GM12878 (cell line): ENCODE measurements around the gene INHBC. TPM values are rescaled to one million over a fixed set of nuclear protein-coding genes. Genes with fewer than 3 reads are reported as not detected.
A peak's percentile ranks its signal among the peaks of the same experiment; 100 is the strongest.

Source experiments
- ASH2L ChIP-seq: fragments of 300-600, 200-600 bp; sonication (generic); IDR thresholded peaks from 2 replicates; pipeline ENCODE4 v1.6.1; 2017; ENCODE audit warnings: low read depth, mild to moderate bottlenecking, borderline replicate concordance
- BACH1 ChIP-seq: fragments of 450-650 bp; IDR thresholded peaks from 2 replicates; pipeline ENCODE4 v1.6.1; 2017; ENCODE audit warnings: mild to moderate bottlenecking, borderline replicate concordance
- DPF2 ChIP-seq: fragments of 450-650 bp; IDR thresholded peaks from 2 replicates; pipeline ENCODE4 v1.6.1; 2017; ENCODE audit warnings: mild to moderate bottlenecking
- EED ChIP-seq: sonication (generic); IDR thresholded peaks from 2 replicates; pipeline ENCODE4 v1.6.1; 2016; ENCODE audit warnings: antibody characterized with exemption, low read depth
- EP300 ChIP-seq, 2 experiments: fragments of 150-350 bp in 1 of 2; IDR thresholded peaks; 2 replicates each; pipeline ENCODE4 v1.6.1; 2011 to 2012; ENCODE audit warnings: low read depth in 2 of 2, low read length in 2 of 2, borderline replicate concordance in 1 of 2, improper control_type of control experiment in 1 of 2, inconsistent platforms in 1 of 2; ENCODE audit not compliant: control insufficient read depth in 1 of 2
- NR2C2 ChIP-seq: IDR thresholded peaks from 2 replicates; pipeline ENCODE4 v1.6.1; 2011; ENCODE audit warnings: borderline replicate concordance, low read depth; ENCODE audit not compliant: control insufficient read depth, insufficient read length
- PAX5 ChIP-seq: IDR thresholded peaks from 2 replicates; pipeline ENCODE4 v1.6.1; 2011; ENCODE audit warnings: low read depth, low read length, borderline replicate concordance
- SIN3A ChIP-seq: IDR thresholded peaks from 2 replicates; pipeline ENCODE4 v1.6.1; 2012; ENCODE audit warnings: low read depth, low read length, improper control_type of control experiment
- SUPT20H ChIP-seq: IDR thresholded peaks from 2 replicates; pipeline ENCODE4 v1.6.1; 2011; ENCODE audit warnings: low read depth, mild to moderate bottlenecking, low read length, moderate library complexity, borderline replicate concordance; ENCODE audit not compliant: control insufficient read depth
- TCF3 ChIP-seq: IDR thresholded peaks from 2 replicates; pipeline ENCODE4 v1.6.1; 2012; ENCODE audit warnings: low read depth, mild to moderate bottlenecking, low read length, borderline replicate concordance; ENCODE audit not compliant: insufficient read depth
- YY1 ChIP-seq: IDR thresholded peaks from 2 replicates; pipeline ENCODE4 v1.6.1; 2011; ENCODE audit warnings: low read depth, mild to moderate bottlenecking, low read length
- ZNF24 ChIP-seq: fragments of 450-650 bp; IDR thresholded peaks from 2 replicates; pipeline ENCODE4 v1.6.1; 2017; ENCODE audit warnings: antibody characterized with exemption, mild to moderate bottlenecking
- polyA plus RNA-seq, 11 experiments: library from polyadenylated mRNA; depleted of rRNA in 4 of 11; unstranded in 6 of 11; stranded (reverse) in 5 of 11; fragments of >200 nt; fragmentation: Nextera tagmentation in 4 of 11; fragmentation: Illumina TruSeq in 1 of 11; extraction: Ambion mirVana in 4 of 11; extraction: Trizol in 1 of 11; gene quantifications; 1 replicate in 1 of 11; 2 replicates in 10 of 11; pipeline versions ENCODE4 v1.2.1 to v1.2.3, GENCODE V29; 2011 to 2016; ENCODE audit warnings: inconsistent platforms in 2 of 11, missing spikeins in 2 of 11, low read depth in 1 of 11
- total RNA-seq, 4 experiments: library from RNA; depleted of rRNA in 3 of 4; stranded (reverse); fragments of >200 nt in 3 of 4; fragmentation: Illumina TruSeq in 1 of 4; extraction: Trizol in 1 of 4; gene quantifications; 2 replicates each; pipeline versions ENCODE4 v1.2.1 to v1.2.3, GENCODE V29; 2013 to 2021
- TF ChIP-seq, protein P1 (sequence below): fragments of 450-650 bp; IDR thresholded peaks from 2 replicates; pipeline ENCODE4 v1.6.1; 2017; ENCODE audit warnings: mild to moderate bottlenecking, low read depth, inconsistent platforms; ENCODE audit not compliant: poor library complexity, severe bottlenecking
- TF ChIP-seq, protein P2 (sequence below): fragments of 450-650 bp; IDR thresholded peaks from 2 replicates; pipeline ENCODE4 v1.6.1; 2018; ENCODE audit warnings: borderline replicate concordance, mild to moderate bottlenecking; ENCODE audit not compliant: partially characterized antibody
- TF ChIP-seq, protein P3 (sequence below): fragments of 450-650 bp; IDR thresholded peaks from 2 replicates; pipeline ENCODE4 v1.6.1; 2017; ENCODE audit warnings: mild to moderate bottlenecking, moderate library complexity
- TF ChIP-seq, protein P4 (sequence below): fragments of 150-350 bp; IDR thresholded peaks from 2 replicates; pipeline ENCODE4 v1.6.1; 2016; ENCODE audit warnings: low read depth, low read length

The INHBC gene
- total and polyA plus RNA-seq, 10 of the 15 experiments (the other 5 are each of a cell fraction or from before 2014, with no cell fraction given) = 0.04 to 0.22 (median 0.13) TPM; not detected in 5

DNA sequence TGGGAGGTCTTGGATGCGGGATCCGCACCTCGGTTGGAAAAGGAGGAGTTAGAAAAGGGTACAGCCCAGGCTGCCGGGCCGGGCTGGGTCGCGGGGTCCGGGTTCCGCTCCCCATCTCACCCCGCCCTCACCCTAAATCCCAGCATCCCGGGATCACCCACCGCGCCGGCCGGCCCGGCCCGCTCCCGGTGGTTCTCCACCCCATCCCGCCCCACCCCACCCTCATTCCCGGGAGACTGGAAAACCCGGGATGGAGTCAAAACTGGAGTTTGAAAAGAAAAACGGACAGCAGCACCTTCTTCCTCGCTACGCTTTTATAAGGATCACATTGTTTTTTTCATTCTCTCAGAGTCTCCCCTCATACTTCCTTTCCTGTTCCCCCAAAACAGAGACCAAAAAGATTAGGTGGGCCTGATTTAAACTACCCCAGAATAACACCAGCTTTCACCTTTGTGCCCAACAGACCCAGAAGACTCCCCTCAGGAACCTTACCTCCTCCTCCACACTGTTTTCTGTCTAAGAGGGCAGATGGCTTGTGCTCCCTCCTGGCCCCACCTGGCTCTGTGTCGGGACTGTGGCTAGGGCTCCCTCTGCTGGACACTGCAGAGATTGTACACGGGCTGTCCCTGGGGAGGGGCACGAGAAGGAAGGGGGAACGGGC is 27.8 kb downstream of the INHBC start (continued):
- TF ChIP-seq, protein P1, sequence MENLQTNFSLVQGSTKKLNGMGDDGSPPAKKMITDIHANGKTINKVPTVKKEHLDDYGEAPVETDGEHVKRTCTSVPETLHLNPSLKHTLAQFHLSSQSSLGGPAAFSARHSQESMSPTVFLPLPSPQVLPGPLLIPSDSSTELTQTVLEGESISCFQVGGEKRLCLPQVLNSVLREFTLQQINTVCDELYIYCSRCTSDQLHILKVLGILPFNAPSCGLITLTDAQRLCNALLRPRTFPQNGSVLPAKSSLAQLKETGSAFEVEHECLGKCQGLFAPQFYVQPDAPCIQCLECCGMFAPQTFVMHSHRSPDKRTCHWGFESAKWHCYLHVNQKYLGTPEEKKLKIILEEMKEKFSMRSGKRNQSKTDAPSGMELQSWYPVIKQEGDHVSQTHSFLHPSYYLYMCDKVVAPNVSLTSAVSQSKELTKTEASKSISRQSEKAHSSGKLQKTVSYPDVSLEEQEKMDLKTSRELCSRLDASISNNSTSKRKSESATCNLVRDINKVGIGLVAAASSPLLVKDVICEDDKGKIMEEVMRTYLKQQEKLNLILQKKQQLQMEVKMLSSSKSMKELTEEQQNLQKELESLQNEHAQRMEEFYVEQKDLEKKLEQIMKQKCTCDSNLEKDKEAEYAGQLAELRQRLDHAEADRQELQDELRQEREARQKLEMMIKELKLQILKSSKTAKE = peak; percentile 65
- TF ChIP-seq ASH2L (no peak), PAX5 (no peak), EP300 (IDR thresholded peaks at IDR 0.05; ENCODE audit: borderline replicate concordance in 1 of 2, control insufficient read depth in 1 of 2, low read depth in 2 of 2, low read length in 2 of 2) (no peak), ZNF24 (0 out of 2 replicates have a peak, but pooled peaks have one; percentile 8), EED (peak; percentile 12; the same call in 1 of the 2 replicates), BACH1 (peak; percentile 50; the same call in 1 of the 2 replicates), SIN3A (no peak), DPF2 (peak; percentile 14; the same call in 1 of the 2 replicates), SUPT20H (no peak), YY1 (0 out of 2 replicates have a peak, but pooled peaks have one; percentile 49), NR2C2 (no peak), TCF3 (peak; percentile 89)
- TF ChIP-seq, protein P2, sequence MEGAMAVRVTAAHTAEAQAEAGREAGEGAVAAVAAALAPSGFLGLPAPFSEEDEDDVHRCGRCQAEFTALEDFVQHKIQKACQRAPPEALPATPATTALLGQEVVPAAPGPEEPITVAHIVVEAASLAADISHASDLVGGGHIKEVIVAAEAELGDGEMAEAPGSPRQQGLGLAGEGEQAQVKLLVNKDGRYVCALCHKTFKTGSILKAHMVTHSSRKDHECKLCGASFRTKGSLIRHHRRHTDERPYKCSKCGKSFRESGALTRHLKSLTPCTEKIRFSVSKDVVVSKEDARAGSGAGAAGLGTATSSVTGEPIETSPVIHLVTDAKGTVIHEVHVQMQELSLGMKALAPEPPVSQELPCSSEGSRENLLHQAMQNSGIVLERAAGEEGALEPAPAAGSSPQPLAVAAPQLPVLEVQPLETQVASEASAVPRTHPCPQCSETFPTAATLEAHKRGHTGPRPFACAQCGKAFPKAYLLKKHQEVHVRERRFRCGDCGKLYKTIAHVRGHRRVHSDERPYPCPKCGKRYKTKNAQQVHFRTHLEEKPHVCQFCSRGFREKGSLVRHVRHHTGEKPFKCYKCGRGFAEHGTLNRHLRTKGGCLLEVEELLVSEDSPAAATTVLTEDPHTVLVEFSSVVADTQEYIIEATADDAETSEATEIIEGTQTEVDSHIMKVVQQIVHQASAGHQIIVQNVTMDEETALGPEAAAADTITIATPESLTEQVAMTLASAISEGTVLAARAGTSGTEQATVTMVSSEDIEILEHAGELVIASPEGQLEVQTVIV = no peak
- TF ChIP-seq, protein P3, sequence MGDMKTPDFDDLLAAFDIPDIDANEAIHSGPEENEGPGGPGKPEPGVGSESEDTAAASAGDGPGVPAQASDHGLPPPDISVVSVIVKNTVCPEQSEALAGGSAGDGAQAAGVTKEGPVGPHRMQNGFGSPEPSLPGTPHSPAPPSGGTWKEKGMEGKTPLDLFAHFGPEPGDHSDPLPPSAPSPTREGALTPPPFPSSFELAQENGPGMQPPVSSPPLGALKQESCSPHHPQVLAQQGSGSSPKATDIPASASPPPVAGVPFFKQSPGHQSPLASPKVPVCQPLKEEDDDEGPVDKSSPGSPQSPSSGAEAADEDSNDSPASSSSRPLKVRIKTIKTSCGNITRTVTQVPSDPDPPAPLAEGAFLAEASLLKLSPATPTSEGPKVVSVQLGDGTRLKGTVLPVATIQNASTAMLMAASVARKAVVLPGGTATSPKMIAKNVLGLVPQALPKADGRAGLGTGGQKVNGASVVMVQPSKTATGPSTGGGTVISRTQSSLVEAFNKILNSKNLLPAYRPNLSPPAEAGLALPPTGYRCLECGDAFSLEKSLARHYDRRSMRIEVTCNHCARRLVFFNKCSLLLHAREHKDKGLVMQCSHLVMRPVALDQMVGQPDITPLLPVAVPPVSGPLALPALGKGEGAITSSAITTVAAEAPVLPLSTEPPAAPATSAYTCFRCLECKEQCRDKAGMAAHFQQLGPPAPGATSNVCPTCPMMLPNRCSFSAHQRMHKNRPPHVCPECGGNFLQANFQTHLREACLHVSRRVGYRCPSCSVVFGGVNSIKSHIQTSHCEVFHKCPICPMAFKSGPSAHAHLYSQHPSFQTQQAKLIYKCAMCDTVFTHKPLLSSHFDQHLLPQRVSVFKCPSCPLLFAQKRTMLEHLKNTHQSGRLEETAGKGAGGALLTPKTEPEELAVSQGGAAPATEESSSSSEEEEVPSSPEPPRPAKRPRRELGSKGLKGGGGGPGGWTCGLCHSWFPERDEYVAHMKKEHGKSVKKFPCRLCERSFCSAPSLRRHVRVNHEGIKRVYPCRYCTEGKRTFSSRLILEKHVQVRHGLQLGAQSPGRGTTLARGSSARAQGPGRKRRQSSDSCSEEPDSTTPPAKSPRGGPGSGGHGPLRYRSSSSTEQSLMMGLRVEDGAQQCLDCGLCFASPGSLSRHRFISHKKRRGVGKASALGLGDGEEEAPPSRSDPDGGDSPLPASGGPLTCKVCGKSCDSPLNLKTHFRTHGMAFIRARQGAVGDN = no peak
- TF ChIP-seq, protein P4, sequence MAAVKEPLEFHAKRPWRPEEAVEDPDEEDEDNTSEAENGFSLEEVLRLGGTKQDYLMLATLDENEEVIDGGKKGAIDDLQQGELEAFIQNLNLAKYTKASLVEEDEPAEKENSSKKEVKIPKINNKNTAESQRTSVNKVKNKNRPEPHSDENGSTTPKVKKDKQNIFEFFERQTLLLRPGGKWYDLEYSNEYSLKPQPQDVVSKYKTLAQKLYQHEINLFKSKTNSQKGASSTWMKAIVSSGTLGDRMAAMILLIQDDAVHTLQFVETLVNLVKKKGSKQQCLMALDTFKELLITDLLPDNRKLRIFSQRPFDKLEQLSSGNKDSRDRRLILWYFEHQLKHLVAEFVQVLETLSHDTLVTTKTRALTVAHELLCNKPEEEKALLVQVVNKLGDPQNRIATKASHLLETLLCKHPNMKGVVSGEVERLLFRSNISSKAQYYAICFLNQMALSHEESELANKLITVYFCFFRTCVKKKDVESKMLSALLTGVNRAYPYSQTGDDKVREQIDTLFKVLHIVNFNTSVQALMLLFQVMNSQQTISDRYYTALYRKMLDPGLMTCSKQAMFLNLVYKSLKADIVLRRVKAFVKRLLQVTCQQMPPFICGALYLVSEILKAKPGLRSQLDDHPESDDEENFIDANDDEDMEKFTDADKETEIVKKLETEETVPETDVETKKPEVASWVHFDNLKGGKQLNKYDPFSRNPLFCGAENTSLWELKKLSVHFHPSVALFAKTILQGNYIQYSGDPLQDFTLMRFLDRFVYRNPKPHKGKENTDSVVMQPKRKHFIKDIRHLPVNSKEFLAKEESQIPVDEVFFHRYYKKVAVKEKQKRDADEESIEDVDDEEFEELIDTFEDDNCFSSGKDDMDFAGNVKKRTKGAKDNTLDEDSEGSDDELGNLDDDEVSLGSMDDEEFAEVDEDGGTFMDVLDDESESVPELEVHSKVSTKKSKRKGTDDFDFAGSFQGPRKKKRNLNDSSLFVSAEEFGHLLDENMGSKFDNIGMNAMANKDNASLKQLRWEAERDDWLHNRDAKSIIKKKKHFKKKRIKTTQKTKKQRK = no peak
